Adrenal gland (tissue), 12 donors: ENCODE data around the gene PTTG1IP2. TPM values are rescaled to one million over a fixed set of nuclear protein-coding genes. Genes with fewer than 3 reads are reported as not detected.

Experiments used
- DNase-seq, 7 donors: peaks; one replicate each; pipeline ENCODE4 v3.0.0-alpha.2; 2019 to 2020
- H3K27ac ChIP-seq, 5 donors: fragments of 200-600 bp; sonication (generic) in 4 of 5; 1 replicate in 3 of 5; 2 replicates in 2 of 5; pipeline versions ENCODE4 v1.5.1 to v1.8.0; 2016 to 2020; ENCODE audit warnings: mild to moderate bottlenecking in 1 of 5
- H3K27me3 ChIP-seq: fragments of 200-600 bp; 2 replicates; pipeline ENCODE4 v1.8.0; 2021
- H3K36me3 ChIP-seq, 2 donors: fragments of 200-600 bp; replicated peaks in 1 of 2; 1 replicate in 1 of 2; 2 replicates in 1 of 2; pipeline versions ENCODE4 v1.5.1 to v1.8.0; 2018 to 2022
- H3K4me1 ChIP-seq, 2 donors: fragments of 200-600 bp; replicated peaks in 1 of 2; 1 replicate in 1 of 2; 2 replicates in 1 of 2; pipeline versions ENCODE4 v1.5.1 to v1.8.0; 2018 to 2021
- H3K4me3 ChIP-seq, 4 donors: fragments of 200-600 bp; sonication (generic) in 3 of 4; one replicate each; pipeline ENCODE4 v1.5.1; 2016 to 2018
- H3K9me3 ChIP-seq, 3 donors: fragments of 200-600 bp; sonication (generic) in 1 of 3; replicated peaks in 1 of 3; 1 replicate in 2 of 3; 2 replicates in 1 of 3; pipeline versions ENCODE4 v1.5.1 to v1.8.0; 2016 to 2021
- CTCF ChIP-seq, 6 experiments: fragments of 450-650 bp in 4 of 6; fragments of 200-600 bp in 2 of 6; sonication (generic) in 1 of 6; IDR thresholded peaks; 1 replicate in 5 of 6; 2 replicates in 1 of 6; pipeline versions ENCODE4 v1.5.1 to v1.8.0; 2016 to 2021; ENCODE audit warnings: antibody characterized with exemption in 6 of 6, mild to moderate bottlenecking in 2 of 6, moderate library complexity in 1 of 6
- POLR2A ChIP-seq, 2 donors: fragments of 450-650 bp; IDR thresholded peaks; one replicate each; pipeline ENCODE4 v1.6.1; 2017; ENCODE audit warnings: antibody characterized with exemption in 2 of 2, mild to moderate bottlenecking in 2 of 2, moderate library complexity in 1 of 2
- WGBS, 4 donors: extraction: QIAGEN DNeasy Blood & Tissue Kit in 2 of 4; methylation state at CpG; one replicate each; pipeline versions ENCODE4 v1.1.5 to v1.1.7; 2013 to 2017; 5-methylcytosine and 5-hydroxymethylcytosine counted together
- intact Hi-C, 2 donors: fragments of 100-400 bp; cut with DNase I; formaldehyde crosslinking; loops; one replicate each; pipeline versions ENCODE4 v1.14.1 to v1.15.0; 2022 to 2023
- polyA plus RNA-seq, 3 donors: library from polyadenylated mRNA; stranded (reverse); fragments of 200-250 nt in 2 of 3; fragments of 350-450 nt in 1 of 3; fragmentation: Illumina TruSeq in 1 of 3; extraction: RNeasy Lipid Tissue Mini Kit (QIAGEN cat#74804) in 1 of 3; gene quantifications; one replicate each; pipeline ENCODE4 v1.2.3, GENCODE V29; 2013 to 2014
- total RNA-seq, 9 donors: library from RNA; depleted of rRNA in 4 of 9; stranded (reverse); fragments of >200 nt in 4 of 9; fragments of 120-200 nt in 1 of 9; fragmentation: NEBNext Ultra II Directional in 1 of 9; extraction: Animal tissue kit (Norgen Biotek cat#: 25700) in 1 of 9; gene quantifications; one replicate each; pipeline versions ENCODE4 v1.1.0 to v1.2.4, GENCODE V29; 2013 to 2023
- donor health status: healthy with polysubstance abuse.
- donor health status: Bipolar disorder and iron deficiency.
- donor health status: DM: yes; HTN: yes; CAD: no.
- donor health status: DM: no; HTN: no; CAD: no.
- donor health status: DM: no; HTN: no; CAD: no.
- donor health status: DM: yes; HTN: yes; CAD: no.

The PTTG1IP2 gene
- total and polyA plus RNA-seq, 12 donors: not detected

GRCh38 chr7:90492250-90492649, 22.8 kb downstream of the PTTG1IP2 start:
- H3K27me3 ChIP-seq: no peaks in the 10 kb centered on the region
- no peak for DNase-seq
- H3K36me3 ChIP-seq: no peaks in the 10 kb centered on the region
- WGBS, 4 donors: 90 to 97% (median 93%) methylated on average over 6 of the region's 6 CpGs
- TF ChIP-seq POLR2A (IDR thresholded peaks at IDR 0.05) (no peak), CTCF (IDR thresholded peaks at IDR 0.05) (no peak)
- H3K4me3 ChIP-seq: no peak overlapping the region
- no peaks in the 10 kb centered on the region for H3K9me3 ChIP-seq
- intact Hi-C loops: no loop called here
- H3K4me1 ChIP-seq: no peaks in the 10 kb centered on the region
- no peak overlapping the region for H3K27ac ChIP-seq

- Histone ChIP-seq H3K9me3 (no peaks in the 10 kb centered on the region), H3K36me3 (no peaks in the 10 kb centered on the region), H3K4me1 (no peaks in the 10 kb centered on the region), H3K27me3 (no peaks in the 10 kb centered on the region), H3K4me3 (no peak overlapping the region), H3K27ac (no peak overlapping the region)
- TF ChIP-seq POLR2A (IDR thresholded peaks at IDR 0.05): no peak
- TF ChIP-seq CTCF (IDR thresholded peaks at IDR 0.05): no peak
- intact Hi-C loops: no loop called here
- no peak for DNase-seq
- WGBS, 4 donors: 85 to 95% (median 91%) methylated on average over 1 of the region's 1 CpG
These were observed 25.8 kb downstream of the PTTG1IP2 start for GRCh38 chr7:90495241-90495640.

GRCh38 chr7:90502539-90502938, 33.1 kb downstream of the PTTG1IP2 start:
- Histone ChIP-seq H3K9me3 (no peaks in the 10 kb centered on the region), H3K4me3 (no peak overlapping the region), H3K27me3 (no peaks in the 10 kb centered on the region), H3K4me1 (no peaks in the 10 kb centered on the region), H3K36me3 (no peaks in the 10 kb centered on the region), H3K27ac (no peak overlapping the region)
- TF ChIP-seq POLR2A (IDR thresholded peaks at IDR 0.05) (no peak), CTCF (IDR thresholded peaks at IDR 0.05) (no peak)
- 92 to 93% (median 93%) methylated on average over 4 of the region's 4 CpGs for WGBS, 4 donors
- DNase-seq: no peak
- intact Hi-C loops: no loop called here

- intact Hi-C loops: no loop called here
- no peaks in the 10 kb centered on the region for H3K36me3 ChIP-seq
- H3K4me1 ChIP-seq: no peaks in the 10 kb centered on the region
- no peak for DNase-seq
- no peaks in the 10 kb centered on the region for H3K27me3 ChIP-seq
- TF ChIP-seq CTCF (IDR thresholded peaks at IDR 0.05): no peak
- no peak for TF ChIP-seq POLR2A (IDR thresholded peaks at IDR 0.05)
- no peak overlapping the region for H3K4me3 ChIP-seq
- WGBS, 4 donors: 93 to 100% (median 95%) methylated on average over 1 of the region's 1 CpG
- H3K27ac ChIP-seq: no peak overlapping the region
- no peaks in the 10 kb centered on the region for H3K9me3 ChIP-seq
These were observed 33.9 kb downstream of the PTTG1IP2 start for GRCh38 chr7:90503367-90503766.
